Measurements from ENCODE around the gene PTGFRN. TPM values are rescaled to one million over a fixed set of nuclear protein-coding genes. Genes with fewer than 3 reads are reported as not detected.

Gene PTGFRN
- total and polyA plus RNA-seq, 2 experiments from 2014 or later, result 16.6 to 31.0 TPM

GRCh38 chr1:117022114-117022513 is 112.4 kb downstream of the PTGFRN start:
- peaks cover 6% of the 10 kb centered on the region for H3K4me1 ChIP-seq (ENCODE audit: insufficient read depth)

GRCh38 chr1:117025568-117025967 is 115.9 kb downstream of the PTGFRN start:
- H3K27ac ChIP-seq, result no peak overlapping the region
- no peak overlapping the region for H3K4me3 ChIP-seq
- 98% methylated on average over 7 of the region's 7 CpGs for WGBS (ENCODE audit: low lambda C conversion rate, missing lambda C conversion rate)
- no peaks in the 10 kb centered on the region for H3K9me2 ChIP-seq (replicated peaks; ENCODE audit: insufficient read depth)
- H3K27me3 ChIP-seq, result no peaks in the 10 kb centered on the region
- H3K4me2 ChIP-seq, result no peak overlapping the region
- no peaks in the 10 kb centered on the region for H3K79me2 ChIP-seq
- H3K9me3 ChIP-seq (ENCODE audit: low read depth), result no peaks in the 10 kb centered on the region
- no peaks in the 10 kb centered on the region for H3K36me3 ChIP-seq (replicated peaks; ENCODE audit: insufficient read depth, low read depth)
- no peak overlapping the region for H2AFZ ChIP-seq
- DNase-seq (ENCODE audit: low spot score), result no peak
- TF ChIP-seq EZH2phosphoT487 (IDR thresholded peaks at IDR 0.05; ENCODE audit: low read depth, severe bottlenecking, unreplicated experiment), result no peak
- no peak for TF ChIP-seq EZH2 (IDR thresholded peaks at IDR 0.05; ENCODE audit: borderline replicate concordance)
- TF ChIP-seq CTCF (IDR thresholded peaks at IDR 0.05; ENCODE audit: poor library complexity), result no peak
- H4K20me1 ChIP-seq (ENCODE audit: insufficient read depth, poor library complexity, severe bottlenecking), result no peaks in the 10 kb centered on the region
- peaks cover 6% of the 10 kb centered on the region for H3K4me1 ChIP-seq (ENCODE audit: insufficient read depth)

More at GRCh38 chr1:117022114-117022513, 112.4 kb downstream of the PTGFRN start:
- H3K4me3 ChIP-seq, result no peak overlapping the region
- no peak for TF ChIP-seq CTCF (IDR thresholded peaks at IDR 0.05; ENCODE audit: poor library complexity)
- TF ChIP-seq EZH2phosphoT487 (IDR thresholded peaks at IDR 0.05; ENCODE audit: low read depth, severe bottlenecking, unreplicated experiment), result no peak
- TF ChIP-seq EZH2 (IDR thresholded peaks at IDR 0.05; ENCODE audit: borderline replicate concordance), result no peak
- no peaks in the 10 kb centered on the region for H3K79me2 ChIP-seq
- H3K9me3 ChIP-seq (ENCODE audit: low read depth), result no peaks in the 10 kb centered on the region
- H4K20me1 ChIP-seq (ENCODE audit: insufficient read depth, poor library complexity, severe bottlenecking), result no peaks in the 10 kb centered on the region
- H3K4me2 ChIP-seq, result no peak overlapping the region
- no peaks in the 10 kb centered on the region for H3K9me2 ChIP-seq (replicated peaks; ENCODE audit: insufficient read depth)
- no peaks in the 10 kb centered on the region for H3K36me3 ChIP-seq (replicated peaks; ENCODE audit: insufficient read depth, low read depth)
- H3K27me3 ChIP-seq, result no peaks in the 10 kb centered on the region
- no peak for DNase-seq (ENCODE audit: low spot score)
- 77% methylated on average over 3 of the region's 3 CpGs for WGBS (ENCODE audit: low lambda C conversion rate, missing lambda C conversion rate)
- H3K27ac ChIP-seq, result no peak overlapping the region
- no peak overlapping the region for H2AFZ ChIP-seq

- no peak for TF ChIP-seq CTCF (IDR thresholded peaks at IDR 0.05; ENCODE audit: poor library complexity)
- TF ChIP-seq EZH2phosphoT487 (IDR thresholded peaks at IDR 0.05; ENCODE audit: low read depth, severe bottlenecking, unreplicated experiment), result no peak
- TF ChIP-seq EZH2 (IDR thresholded peaks at IDR 0.05; ENCODE audit: borderline replicate concordance), result no peak
- Histone ChIP-seq H3K9me3 (ENCODE audit: low read depth) (no peaks in the 10 kb centered on the region), H3K79me2 (no peaks in the 10 kb centered on the region), H3K4me3 (no peak overlapping the region), H3K27ac (no peak overlapping the region), H3K4me2 (no peak overlapping the region), H3K4me1 (ENCODE audit: insufficient read depth) (peaks cover 6% of the 10 kb centered on the region), H4K20me1 (ENCODE audit: insufficient read depth, poor library complexity, severe bottlenecking) (no peaks in the 10 kb centered on the region), H3K36me3 (replicated peaks; ENCODE audit: insufficient read depth, low read depth) (no peaks in the 10 kb centered on the region), H3K9me2 (replicated peaks; ENCODE audit: insufficient read depth) (no peaks in the 10 kb centered on the region), H3K27me3 (no peaks in the 10 kb centered on the region), H2AFZ (no peak overlapping the region)
- WGBS (ENCODE audit: low lambda C conversion rate, missing lambda C conversion rate), result 69% methylated on average over 6 of the region's 6 CpGs
- DNase-seq (ENCODE audit: low spot score), result no peak
Measured at GRCh38 chr1:117026361-117026760, 116.6 kb downstream of the PTGFRN start.

GRCh38 chr1:117029685-117030084 is 120.0 kb downstream of the PTGFRN start:
- no peaks in the 10 kb centered on the region for H4K20me1 ChIP-seq (ENCODE audit: insufficient read depth, poor library complexity, severe bottlenecking)
- no peak overlapping the region for H2AFZ ChIP-seq
- H3K4me1 ChIP-seq (ENCODE audit: insufficient read depth), result peaks cover 6% of the 10 kb centered on the region
- DNase-seq (ENCODE audit: low spot score), result no peak
- H3K4me3 ChIP-seq, result no peak overlapping the region
- no peaks in the 10 kb centered on the region for H3K9me3 ChIP-seq (ENCODE audit: low read depth)
- no peak overlapping the region for H3K27ac ChIP-seq
- no peaks in the 10 kb centered on the region for H3K27me3 ChIP-seq
- no peaks in the 10 kb centered on the region for H3K79me2 ChIP-seq
- no peaks in the 10 kb centered on the region for H3K36me3 ChIP-seq (replicated peaks; ENCODE audit: insufficient read depth, low read depth)
- no peak for TF ChIP-seq EZH2phosphoT487 (IDR thresholded peaks at IDR 0.05; ENCODE audit: low read depth, severe bottlenecking, unreplicated experiment)
- no peak for TF ChIP-seq CTCF (IDR thresholded peaks at IDR 0.05; ENCODE audit: poor library complexity)
- no peak for TF ChIP-seq EZH2 (IDR thresholded peaks at IDR 0.05; ENCODE audit: borderline replicate concordance)
- no peaks in the 10 kb centered on the region for H3K9me2 ChIP-seq (replicated peaks; ENCODE audit: insufficient read depth)
- H3K4me2 ChIP-seq, result no peak overlapping the region
- 63% methylated on average over 1 of the region's 1 CpG for WGBS (ENCODE audit: low lambda C conversion rate, missing lambda C conversion rate)

Data from hepatocyte (in vitro differentiated cells).